NAMALWA (cell line): ENCODE measurements around the gene IL37.

Experiments used
- DNase-seq: peaks from one replicate; pipeline ENCODE4 v3.0.0-alpha.2; 2015; ENCODE audit warnings: low spot score

Gene IL37, protein sequence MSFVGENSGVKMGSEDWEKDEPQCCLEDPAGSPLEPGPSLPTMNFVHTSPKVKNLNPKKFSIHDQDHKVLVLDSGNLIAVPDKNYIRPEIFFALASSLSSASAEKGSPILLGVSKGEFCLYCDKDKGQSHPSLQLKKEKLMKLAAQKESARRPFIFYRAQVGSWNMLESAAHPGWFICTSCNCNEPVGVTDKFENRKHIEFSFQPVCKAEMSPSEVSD

DNA sequence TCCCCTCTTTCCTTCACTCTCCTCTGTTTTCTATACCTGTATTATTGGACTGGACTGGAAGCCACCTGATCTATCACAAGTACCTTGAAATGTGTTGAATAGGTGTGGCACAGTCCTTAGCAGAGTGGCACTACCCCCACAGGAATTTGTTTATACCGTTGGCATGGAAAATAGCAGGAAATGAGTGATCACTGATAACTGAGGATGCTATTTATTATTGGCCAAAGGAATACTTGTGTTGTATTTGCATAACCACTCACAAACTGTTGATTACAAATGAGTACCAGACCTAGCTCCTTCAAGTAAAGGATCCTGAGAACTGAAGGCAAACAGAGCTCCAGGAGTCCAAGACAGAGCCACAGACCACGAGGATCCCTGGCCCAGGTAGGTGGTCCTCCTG is at the start of gene IL37:
Gene IL37 (plus strand): TSS at position 301 of the 400 bp plus-strand sequence. CDS start 1,848 bp downstream, outside the sequence.
- no peak for DNase-seq

DNA sequence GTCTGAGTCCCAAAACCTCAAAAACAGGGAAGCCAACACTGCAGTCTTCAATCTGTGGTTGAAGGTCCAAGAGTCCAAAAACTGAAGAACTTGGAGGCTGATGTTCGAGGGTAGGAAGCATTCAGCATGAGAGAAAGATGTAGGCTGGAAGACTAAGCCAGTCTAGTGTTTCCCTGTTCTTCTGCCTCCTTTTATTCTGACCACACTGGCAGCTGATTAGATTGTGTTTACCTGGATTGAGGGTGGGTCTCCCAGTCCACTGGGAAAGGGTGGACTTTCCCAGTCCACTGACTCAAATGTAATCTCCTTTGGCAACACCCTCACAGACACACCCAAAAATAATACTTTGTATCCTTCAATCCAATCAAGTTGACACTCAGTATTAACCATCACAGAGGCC is 46.9 kb upstream of the IL37 start:
- no peak for DNase-seq

DNA sequence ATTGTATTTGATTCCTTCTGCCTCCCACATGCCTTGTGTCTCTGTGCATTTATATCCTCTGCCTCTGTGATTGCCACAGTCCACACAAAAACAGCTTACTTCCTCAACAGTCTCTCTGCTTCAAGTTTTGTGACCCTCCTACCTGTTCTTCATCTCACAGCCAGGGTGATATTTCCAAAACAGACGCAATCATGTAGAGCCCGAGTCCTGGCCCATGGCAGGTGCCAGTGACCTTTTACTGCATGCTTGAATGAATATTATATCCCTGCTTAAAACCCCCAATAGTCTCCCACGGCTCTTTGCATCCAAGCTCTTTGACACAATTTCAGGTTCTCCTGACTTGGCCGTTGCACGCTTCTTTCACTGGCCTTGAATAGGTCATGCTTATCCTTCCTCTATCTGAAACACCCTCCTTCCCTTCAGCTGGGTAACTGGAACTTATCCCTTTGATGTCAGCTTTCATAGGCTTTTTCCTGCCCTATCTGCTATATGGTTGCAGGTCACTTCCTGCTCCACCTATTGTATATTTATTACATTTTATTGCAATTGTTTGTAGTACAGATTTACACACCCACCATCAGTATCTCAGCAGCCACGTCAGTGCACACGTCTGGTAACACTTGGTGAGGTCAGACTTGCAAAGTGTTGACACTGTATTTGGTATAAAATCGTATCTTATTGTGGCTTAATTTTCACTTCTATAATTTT is 44.7 kb upstream of the IL37 start:
- no peak for DNase-seq

DNA sequence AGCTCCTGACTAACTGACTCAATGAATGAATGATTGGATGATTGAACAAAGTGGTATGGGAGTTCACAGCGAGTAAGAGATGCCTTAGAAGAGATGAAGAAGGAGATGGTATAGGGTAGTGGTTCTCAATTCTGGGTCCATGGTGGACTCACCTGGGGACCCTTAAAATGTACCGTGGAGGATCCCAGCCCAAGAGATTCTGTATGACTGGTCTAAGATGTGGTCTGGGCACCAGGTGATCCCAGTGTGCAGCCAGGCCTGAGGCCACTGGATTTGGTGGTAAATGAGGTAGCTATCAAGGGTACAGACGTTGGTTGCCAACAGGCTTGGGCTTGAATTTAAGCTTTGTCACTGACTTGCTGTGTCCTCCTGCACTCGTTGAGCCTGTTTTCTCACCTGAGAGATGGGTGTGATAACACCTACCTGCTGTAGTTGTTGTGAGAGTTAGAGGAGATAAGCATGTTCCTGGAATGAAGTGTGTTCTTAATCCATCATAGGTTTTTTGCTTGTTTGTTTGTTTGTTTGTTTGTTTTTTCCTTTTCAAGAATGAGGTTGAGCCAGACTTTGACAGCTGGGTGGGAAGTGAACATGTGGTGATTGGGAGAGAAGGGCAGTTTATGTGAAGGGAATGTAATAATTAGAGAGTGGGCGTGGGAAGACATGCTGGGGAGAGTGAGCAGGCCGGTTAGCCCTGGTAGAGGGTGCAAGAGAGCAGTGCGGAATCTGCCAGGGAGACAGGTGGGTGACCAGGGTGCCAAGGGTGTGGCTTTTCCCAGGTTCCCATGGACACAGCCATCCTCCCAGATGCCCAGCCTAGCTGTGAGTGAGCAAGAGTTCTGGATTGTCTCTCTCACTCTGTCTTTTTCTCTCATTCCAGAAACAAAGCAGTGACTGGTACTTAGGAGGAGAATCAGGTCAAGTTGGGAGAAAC is 43.0 kb upstream of the IL37 start:
- no peak for DNase-seq

DNA sequence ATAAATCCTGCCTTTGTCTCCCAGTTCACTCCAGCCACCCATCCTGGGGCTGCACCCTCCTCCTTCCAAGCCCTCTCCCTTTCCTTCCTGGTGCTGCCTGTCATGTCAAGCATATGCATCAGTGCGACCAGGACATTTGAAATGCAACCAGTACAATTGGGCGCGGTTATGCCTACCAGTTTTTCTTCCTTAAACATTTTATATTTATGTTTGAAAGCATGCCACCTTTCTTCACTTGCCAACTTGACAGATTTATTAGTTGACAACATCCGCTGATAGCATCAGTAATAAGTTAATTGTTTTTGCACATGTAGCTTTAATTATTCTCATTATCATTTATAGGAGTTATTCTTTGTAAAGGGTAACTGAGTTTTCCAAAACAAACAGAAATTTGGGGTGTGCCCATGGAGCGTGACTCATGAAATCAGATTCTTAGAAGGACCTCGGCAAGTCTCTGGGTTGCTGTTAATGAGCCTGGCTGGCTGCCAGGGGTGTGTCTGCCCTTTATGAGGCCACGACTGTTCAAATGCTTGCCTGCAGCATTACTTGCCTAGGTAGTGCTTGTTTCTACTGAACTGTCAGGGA is 41.6 kb upstream of the IL37 start:
- no peak for DNase-seq

DNA sequence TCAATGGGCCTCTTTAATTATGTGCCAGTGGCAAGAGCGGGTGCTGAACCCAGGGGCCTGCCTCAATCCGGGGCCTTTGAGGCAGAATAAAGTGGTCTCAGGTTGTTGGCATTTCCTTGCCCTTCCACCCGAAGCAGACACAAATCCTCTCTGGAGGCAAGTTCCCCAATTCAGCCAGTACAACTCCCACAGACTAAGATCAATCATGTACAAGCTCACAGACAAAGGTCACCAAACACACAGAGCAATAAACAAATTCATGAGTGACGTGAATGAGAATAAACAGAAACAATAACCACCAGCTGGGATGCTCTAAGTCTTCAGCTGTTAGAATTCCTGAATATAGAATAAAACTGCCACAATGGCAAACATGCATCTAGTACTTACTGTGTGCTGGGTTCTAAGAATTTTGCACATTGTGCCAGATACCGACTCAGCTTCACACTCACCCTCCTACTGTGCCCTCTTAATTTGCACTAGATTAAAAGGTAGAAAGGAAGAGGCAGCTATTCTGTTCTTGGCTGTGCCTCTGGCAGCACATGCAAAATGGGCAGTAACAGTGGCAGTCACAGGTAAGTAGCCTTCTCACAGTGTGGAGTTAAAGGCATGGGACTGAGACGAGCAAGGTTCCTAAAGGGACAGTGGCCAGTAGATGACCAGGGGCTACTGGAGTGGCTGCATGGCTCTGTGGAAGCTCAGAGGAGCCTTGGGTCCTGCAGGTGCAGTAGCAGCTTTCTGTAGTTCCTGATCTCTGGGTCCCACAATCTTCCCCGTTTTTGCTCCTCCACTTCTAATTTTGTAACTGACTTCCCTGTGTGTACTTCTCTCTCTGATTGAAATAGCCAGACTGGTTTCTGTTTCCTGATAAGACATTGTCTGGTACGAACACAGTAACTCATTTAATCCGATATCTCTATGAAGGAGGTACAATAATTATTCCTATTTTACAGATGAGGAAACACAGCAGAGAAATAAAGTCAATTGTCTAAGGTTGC is 39.8 kb upstream of the IL37 start:
- no peak for DNase-seq

DNA sequence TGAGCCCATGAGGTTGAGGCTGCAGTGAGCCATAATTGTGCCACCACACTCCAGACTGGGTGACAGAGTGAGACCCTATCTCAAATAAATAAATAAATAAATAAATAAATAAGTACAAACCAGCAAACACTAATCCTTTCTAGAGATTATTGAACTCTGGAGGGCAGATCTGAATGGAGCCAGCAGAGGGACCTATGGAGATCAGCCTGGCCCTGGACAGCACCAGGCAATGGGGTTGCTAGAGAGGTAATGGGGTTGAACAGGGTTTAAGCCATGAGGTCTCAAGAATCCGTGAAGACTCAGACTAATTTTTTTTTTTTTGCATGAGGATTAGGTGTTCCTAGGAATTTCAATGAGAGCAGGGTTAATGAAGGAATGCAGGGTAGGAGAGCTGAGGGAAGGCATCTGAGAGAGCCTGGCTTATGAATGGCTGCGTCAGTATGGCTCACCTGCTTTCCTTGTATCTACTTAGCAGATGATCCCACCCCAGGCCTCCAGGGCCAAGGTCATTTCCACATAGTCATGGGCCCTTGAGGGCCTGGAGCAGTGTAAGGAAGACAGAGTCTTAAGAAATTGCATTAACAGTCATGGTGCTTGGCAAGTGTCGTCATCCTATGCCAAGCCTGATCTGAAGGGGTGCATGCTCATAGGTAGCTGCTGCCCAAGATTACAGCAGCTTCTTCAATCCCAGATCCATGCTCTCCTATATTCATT is 34.6 kb upstream of the IL37 start:
- DNase-seq = no peak

DNA sequence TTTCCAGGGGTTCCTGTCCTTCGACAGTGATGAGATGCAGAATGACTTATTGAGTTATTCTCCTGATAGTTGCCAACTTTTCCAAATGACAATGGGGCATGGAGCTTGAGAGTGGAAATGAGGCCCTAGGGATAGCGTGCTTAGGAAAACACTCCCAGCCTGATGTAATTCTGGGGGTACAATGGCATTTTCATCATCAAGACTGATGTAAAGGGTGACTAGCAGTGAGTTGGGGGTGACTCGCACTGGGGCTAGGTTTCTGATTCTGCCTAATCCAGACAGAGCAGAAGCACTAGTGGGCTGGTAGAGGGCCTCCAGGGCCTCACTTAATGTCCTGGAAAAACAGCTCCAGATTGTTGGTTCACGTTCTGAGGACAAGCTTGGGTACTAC is 34.0 kb upstream of the IL37 start:
- DNase-seq = no peak

DNA sequence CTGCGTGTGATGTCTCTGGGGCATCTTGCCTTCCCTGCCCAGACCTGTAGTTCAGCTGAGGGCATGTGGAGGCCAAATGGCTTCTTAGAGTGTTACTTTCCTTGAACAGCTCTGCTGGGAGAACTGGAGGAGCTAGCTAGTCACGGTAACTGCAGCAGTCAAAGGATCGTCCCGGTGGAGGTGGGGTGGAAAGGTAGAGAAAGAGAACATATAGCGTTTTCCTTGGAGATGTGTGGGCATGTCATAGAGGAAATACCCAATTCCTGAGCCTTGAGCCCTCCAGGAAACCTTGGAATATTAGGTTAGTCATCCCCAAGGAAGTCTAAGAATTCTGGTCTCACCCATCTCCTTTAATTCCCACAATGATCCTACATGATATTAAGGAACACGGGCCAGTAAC is 33.5 kb upstream of the IL37 start:
- DNase-seq = no peak

DNA sequence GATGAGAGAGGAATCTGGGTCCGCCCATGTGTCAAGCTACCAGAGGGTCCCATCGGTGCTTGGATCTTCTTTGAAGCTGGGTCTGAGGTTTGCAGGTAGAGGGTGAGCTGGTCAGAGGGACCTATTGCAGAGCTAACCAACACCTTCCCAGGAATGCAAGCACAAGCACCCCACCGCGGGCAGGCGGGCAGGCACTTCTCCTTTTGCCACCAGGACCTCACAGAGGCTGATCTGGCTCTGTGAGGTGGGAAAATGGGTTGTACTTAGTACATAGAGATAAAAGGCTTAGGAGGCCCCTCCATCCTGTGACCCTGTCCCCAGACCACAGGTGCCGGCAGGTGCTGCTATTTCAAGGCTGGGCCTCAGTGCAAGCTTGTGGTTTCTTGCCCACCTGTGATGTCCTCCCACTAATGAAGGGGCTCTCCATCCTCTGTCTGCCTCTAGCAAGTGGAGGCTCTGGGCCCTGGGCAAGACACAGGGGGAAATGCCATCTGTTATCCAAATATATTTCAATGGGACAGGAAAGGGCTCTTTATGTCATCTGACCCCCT is 31.4 kb upstream of the IL37 start:
- DNase-seq = no peak

DNA sequence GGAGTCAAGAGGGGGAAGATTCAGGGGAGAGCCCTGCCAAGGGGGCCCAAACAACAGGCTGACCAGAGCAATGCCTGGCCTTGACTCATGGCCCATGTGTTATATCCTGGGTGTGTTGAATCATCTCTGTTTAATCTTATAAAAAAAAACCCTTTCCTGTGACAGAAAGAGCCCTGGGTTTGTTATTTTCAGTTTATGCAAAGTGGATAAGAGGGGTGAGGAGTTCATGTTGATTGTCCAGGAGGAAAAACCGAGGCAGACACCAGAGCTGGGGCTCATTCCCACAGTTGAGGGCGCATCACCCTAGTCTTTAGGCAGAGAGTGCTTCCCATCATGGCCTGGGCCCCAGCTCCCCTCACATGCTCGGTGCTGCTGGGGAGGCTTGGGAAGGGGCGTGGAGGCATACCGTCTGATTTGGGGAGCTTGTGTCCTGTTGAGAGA is 30.9 kb upstream of the IL37 start:
- DNase-seq = no peak

DNA sequence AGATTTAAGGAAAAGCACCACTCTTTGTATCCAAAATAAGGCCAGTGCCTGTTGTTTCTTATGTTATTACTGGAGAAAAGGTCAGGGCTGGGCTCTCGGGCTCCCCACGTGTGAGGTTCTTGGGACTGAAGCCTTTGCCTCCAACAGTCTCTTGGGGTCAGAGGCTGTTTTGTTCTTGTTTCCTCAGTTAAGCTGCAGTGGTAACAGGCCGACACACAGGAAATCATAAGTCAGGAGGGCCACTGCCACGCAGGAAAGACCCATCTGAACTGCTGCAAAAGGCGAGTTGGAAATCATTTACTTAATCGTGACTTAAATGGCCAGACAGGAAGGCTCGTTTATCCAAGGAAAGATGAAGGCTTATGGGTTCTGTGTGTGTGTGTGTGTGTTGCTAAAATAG is 30.3 kb upstream of the IL37 start:
- no peak for DNase-seq

DNA sequence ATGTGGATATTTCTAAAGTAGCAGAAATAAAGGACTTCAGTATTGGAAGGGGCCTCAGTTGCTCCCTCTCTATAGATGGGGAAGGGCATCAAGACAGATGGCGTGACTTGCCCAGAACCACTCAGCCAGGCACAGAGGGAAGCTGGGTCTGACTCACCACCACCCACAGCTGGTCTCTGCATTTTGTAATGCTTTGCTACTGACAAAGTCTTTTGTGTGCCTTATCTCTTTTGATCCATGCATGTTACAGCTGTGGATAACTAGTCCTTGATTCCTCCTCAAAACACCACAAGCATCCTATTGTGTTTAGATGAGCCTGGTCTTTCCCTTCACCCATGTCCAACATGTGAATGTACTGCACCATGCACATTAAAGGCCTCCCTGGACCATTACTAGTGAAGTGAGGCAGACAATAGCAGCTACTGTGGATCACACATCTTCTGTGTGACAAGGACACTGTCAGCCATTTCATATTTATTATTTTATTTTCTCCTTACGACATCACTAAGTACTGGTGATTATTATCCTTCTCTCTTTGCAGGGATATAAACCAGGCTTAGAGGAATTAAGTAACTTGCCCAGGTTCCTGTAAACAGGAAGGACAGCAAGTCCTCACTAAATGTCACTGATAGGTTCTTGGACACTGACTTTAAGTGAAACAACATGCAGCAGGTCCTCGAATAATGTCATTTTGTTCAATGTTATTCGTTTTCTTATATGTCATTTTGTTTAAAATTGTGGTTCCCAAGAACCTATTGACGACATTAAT is 29.6 kb upstream of the IL37 start:
- DNase-seq = no peak

DNA sequence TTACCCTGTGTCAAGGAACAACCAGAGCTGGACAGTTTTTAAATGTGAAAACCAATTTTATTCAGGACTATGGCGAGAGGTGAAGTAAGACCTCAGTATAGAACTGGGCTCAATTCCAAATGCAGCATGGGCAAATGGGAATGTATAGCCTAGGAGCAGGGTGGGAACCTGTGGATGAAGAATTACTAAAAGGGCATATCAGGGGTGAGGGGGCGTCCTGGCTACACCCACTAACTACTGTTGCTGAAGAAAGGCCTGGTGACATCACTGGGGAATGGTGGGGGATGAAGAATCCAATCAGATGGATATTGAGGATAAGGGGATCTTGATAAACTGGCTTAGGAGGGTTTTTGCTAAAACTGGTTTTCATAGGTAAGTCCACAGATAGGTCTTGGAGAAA is 27.3 kb upstream of the IL37 start:
- DNase-seq = no peak

DNA sequence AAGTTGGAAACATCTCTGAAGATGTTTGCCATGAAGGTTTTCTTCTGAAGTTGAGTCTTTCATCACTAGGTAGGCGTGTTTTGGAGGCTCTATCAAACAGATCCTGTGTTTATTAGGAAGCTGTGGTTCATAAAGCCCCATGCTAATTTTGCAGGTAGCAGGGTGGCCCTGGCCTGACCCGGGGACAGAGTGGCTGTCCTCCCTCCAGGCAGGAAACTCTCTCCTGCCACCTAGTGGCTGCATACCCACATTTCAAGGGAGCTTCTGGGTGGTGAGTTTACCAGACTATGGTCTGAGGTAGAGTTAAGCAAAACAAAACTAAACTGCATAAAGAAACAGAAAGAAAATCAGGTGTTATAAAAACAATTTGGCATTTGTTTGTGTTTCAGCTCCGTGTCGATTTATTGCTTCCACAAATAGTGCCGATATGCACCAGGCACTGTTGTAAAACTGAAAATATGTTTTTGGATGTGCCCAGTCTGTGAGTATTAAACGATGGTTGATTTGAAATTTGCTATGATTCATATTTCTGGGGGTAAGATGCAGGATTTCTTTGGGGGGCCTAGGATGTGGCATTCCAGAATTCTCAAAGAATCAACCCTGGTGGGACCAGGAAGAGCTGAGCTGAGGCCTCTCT is 26.0 kb upstream of the IL37 start:
- DNase-seq = peak; percentile 58

DNA sequence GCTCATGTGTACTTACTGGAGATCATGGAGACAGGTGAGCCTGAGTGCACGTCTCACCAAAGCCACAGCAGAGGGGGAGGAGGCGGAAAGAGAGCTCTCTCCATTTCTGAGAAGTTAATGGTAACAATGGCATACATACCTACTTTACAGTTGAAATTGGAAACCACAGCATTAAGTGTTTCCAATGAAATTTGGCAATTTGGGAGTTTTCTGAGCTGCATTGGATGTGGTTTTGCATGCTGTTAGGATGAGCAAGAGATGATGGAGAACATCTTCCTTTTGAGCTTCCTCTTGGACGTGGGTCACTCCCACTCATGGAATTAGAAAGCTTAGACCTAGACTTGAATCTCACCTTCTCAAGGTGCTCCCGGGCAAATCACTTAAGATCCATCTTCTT is 25.5 kb upstream of the IL37 start:
- no peak for DNase-seq

DNA sequence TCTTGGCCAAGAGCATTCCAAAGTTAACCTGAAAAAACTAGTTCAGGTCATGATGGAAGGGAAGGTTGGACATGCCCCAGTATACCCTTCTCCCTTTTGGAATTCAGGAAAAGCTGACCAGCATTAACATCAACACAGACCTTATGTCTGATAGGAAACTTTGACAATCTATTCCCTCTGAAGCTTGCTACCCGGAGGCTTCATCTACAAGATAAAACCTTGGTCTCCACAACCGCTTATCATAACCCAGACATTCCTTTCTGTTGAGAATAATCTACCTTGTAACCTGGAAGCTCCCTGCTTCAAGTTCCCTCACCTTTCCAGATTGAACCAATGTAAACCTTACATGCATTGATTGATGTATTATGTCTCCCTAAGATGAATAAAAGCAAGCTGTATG is 24.7 kb upstream of the IL37 start:
- no peak for DNase-seq

DNA sequence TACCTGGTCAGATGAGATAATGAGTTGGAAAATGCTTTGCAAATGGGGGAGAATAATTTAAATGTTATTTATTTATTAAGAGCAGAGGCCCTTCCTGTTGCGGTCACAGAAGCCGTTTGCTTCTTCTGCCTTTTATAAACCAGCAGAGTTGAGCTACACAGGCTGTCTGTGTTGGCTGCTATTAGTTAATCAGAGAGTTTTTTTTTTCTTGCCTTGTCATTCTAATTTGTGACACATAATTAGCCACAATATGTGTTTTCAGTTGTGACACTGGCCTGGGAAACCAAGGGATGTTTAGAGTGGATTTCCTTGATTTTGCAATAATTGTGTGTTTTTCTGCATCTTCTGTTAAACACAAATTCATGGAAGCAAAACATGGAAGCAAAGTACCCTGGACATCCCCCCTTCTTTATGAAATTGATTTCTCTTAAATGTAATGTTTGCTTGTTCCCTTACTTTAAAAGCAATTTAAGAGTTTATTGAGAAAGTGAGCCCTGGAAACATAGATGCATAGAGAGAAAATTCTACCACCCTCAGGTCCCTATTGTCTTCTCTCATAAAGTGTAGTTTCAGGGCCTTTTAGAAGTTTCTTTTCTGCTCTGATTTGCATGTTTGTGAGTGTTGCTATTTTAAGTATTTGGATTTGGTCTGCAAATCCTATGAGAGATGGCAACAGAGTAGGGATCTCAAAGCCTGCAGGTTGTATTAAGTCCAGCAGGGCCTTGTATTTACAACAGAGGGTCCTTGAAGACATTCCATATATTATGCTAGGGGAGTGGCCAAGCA is 22.8 kb upstream of the IL37 start:
- no peak for DNase-seq
